HepG2 (cell line): ENCODE results near the gene BPIFB6. TPM values are rescaled to one million over a fixed set of nuclear protein-coding genes. Genes with fewer than 3 reads are reported as not detected.
A peak's percentile ranks its signal among the peaks of the same experiment; 100 is the strongest.

ENCODE experiments used
- AHDC1 ChIP-seq: sonication (generic); formaldehyde crosslinking; IDR thresholded peaks from 2 replicates; pipeline ENCODE4 v1.5.1; 2020; ENCODE audit warnings: mild to moderate bottlenecking, missing genetic modification reagents, borderline replicate concordance
- ARID3A ChIP-seq: IDR thresholded peaks from 2 replicates; pipeline ENCODE4 v1.6.1; 2012; ENCODE audit warnings: low read depth, low read length, improper control_type of control experiment
- GMEB1 ChIP-seq: sonication (generic); formaldehyde crosslinking; IDR thresholded peaks from 2 replicates; pipeline ENCODE4 v1.5.1; 2020; ENCODE audit warnings: missing genetic modification reagents, mild to moderate bottlenecking, borderline replicate concordance
- GPN1 ChIP-seq: sonication (generic); formaldehyde crosslinking; IDR thresholded peaks from 2 replicates; pipeline ENCODE4 v1.5.1; 2020; ENCODE audit warnings: missing genetic modification reagents, borderline replicate concordance
- HDAC1 ChIP-seq: sonication (generic); formaldehyde crosslinking; IDR thresholded peaks from 2 replicates; pipeline ENCODE4 v1.5.1; 2020; ENCODE audit warnings: mild to moderate bottlenecking, missing genetic modification reagents
- IRF2 ChIP-seq: IDR thresholded peaks from 2 replicates; pipeline ENCODE4 v1.6.1; 2018; ENCODE audit warnings: missing genetic modification reagents, missing compliant biosample characterization
- MATR3 ChIP-seq: sonication (generic); formaldehyde crosslinking; IDR thresholded peaks from 2 replicates; pipeline ENCODE4 v1.4.0; 2020; ENCODE audit warnings: missing genetic modification reagents
- MEIS2 ChIP-seq: sonication (generic); formaldehyde crosslinking; IDR thresholded peaks from 2 replicates; pipeline ENCODE4 v1.9.0; 2021; ENCODE audit warnings: mild to moderate bottlenecking, missing genetic modification reagents
- NCOR1 ChIP-seq: fragments of 200-600 bp; sonication (generic); IDR thresholded peaks from 2 replicates; pipeline ENCODE4 v1.7.0; 2017; ENCODE audit warnings: antibody characterized with exemption, low read length, borderline replicate concordance
- NRL ChIP-seq: sonication (generic); formaldehyde crosslinking; IDR thresholded peaks from 2 replicates; pipeline ENCODE4 v1.5.0; 2020; ENCODE audit warnings: missing genetic modification reagents, mild to moderate bottlenecking, moderate library complexity, borderline replicate concordance
- SOX13 ChIP-seq, 3 experiments: fragments of 450-650 bp in 1 of 3; sonication (generic) in 1 of 3; formaldehyde crosslinking in 1 of 3; IDR thresholded peaks in 2 of 3; conservative IDR thresholded peaks in 1 of 3; 2 replicates each; pipeline versions ENCODE4 v1.5.0 to v1.6.1; 2016 to 2020; ENCODE audit warnings: antibody characterized with exemption in 1 of 3, mild to moderate bottlenecking in 1 of 3, missing compliant biosample characterization in 1 of 3, missing genetic modification reagents in 1 of 3, moderate library complexity in 1 of 3
- TAF15 ChIP-seq: fragments of 200-400 bp; formaldehyde crosslinking; IDR thresholded peaks from one replicate; pipeline ENCODE4 v1.6.1; 2018; ENCODE audit warnings: mild to moderate bottlenecking, low read depth, low read length; ENCODE audit not compliant: poor library complexity, severe bottlenecking
- ZNF124 ChIP-seq: sonication (generic); formaldehyde crosslinking; IDR thresholded peaks from 2 replicates; pipeline ENCODE4 v1.4.0; 2020; ENCODE audit warnings: missing genetic modification reagents
- ZNF614 ChIP-seq: IDR thresholded peaks from 2 replicates; pipeline ENCODE4 v1.6.1; 2018; ENCODE audit warnings: missing biosample characterization, missing genetic modification reagents, inconsistent platforms, borderline replicate concordance
- ZSCAN29 ChIP-seq: sonication (generic); formaldehyde crosslinking; conservative IDR thresholded peaks from 2 replicates; pipeline ENCODE4 v1.4.0; 2020; ENCODE audit warnings: mild to moderate bottlenecking, missing genetic modification reagents
- polyA plus RNA-seq, 8 experiments: library from polyadenylated mRNA; depleted of rRNA in 3 of 8; stranded (reverse) in 7 of 8; unstranded in 1 of 8; fragments of >200 nt; fragmentation: Illumina TruSeq in 4 of 8; extraction: Trizol in 4 of 8; gene quantifications; 2 replicates each; pipeline versions ENCODE4 v1.2.1 to v1.2.3, GENCODE V29; 2011 to 2016; ENCODE audit warnings: low read depth in 4 of 8, missing spikeins in 1 of 8, mixed read lengths in 1 of 8; ENCODE audit not compliant: insufficient read depth in 1 of 8
- total RNA-seq, 5 experiments: library from RNA; depleted of rRNA; stranded (reverse); fragments of >200 nt; fragmentation: Illumina TruSeq; extraction: Trizol; gene quantifications; 2 replicates each; pipeline ENCODE4 v1.2.3, GENCODE V29; 2016; ENCODE audit warnings: low read depth in 1 of 5

BPIFB6 gene
- total and polyA plus RNA-seq, 2 of the 13 experiments (the other 11 are each of a cell fraction or from before 2014, with no cell fraction given), result 0.13 to 1.7 TPM

GRCh38 chr20:33005908-33006775 lies 25.3 kb upstream of the BPIFB6 start (continued):
- peak; percentile 95; the same call in 1 of the 2 replicates for TF ChIP-seq AHDC1 (CRISPR knock-in tag)
- TF ChIP-seq ZSCAN29 (CRISPR knock-in tag), result 0 out of 2 replicates have a peak, but pooled peaks have one; percentile 84
- peak; percentile 91 for TF ChIP-seq ZNF124 (CRISPR knock-in tag)
- TF ChIP-seq SOX13 (IDR thresholded peaks at IDR 0.05), result peak; percentile 76; the same call in 1 of the 2 replicates
- TF ChIP-seq SOX13 (CRISPR knock-in tag; conservative IDR thresholded peaks at IDR 0.05 in 1 of 2, IDR thresholded peaks at IDR 0.05 in 1 of 2), result peak in 1 of 2 experiments; percentile 94; a peak in 2 of 4 replicates
- peak; percentile 98 for TF ChIP-seq MEIS2 (CRISPR knock-in tag)
- TF ChIP-seq TAF15, result no peak
- peak; percentile 95 for TF ChIP-seq NRL (CRISPR knock-in tag)
- no peak for TF ChIP-seq ARID3A
- peak; percentile 66 for TF ChIP-seq GMEB1
- peak; percentile 97 for TF ChIP-seq ZNF614 (CRISPR knock-in tag)
- no peak for TF ChIP-seq MATR3 (CRISPR knock-in tag)
- no peak for TF ChIP-seq GPN1
- TF ChIP-seq NCOR1, result peak; percentile 28; the same call in 1 of the 2 replicates
- peak; percentile 94 for TF ChIP-seq IRF2 (CRISPR knock-in tag)
- peak; percentile 95 for TF ChIP-seq HDAC1 (CRISPR knock-in tag)
